ENCODE results near the gene RITA1.
A peak's percentile ranks its signal among the peaks of the same experiment; 100 is the strongest.

The RITA1 gene

DNA sequence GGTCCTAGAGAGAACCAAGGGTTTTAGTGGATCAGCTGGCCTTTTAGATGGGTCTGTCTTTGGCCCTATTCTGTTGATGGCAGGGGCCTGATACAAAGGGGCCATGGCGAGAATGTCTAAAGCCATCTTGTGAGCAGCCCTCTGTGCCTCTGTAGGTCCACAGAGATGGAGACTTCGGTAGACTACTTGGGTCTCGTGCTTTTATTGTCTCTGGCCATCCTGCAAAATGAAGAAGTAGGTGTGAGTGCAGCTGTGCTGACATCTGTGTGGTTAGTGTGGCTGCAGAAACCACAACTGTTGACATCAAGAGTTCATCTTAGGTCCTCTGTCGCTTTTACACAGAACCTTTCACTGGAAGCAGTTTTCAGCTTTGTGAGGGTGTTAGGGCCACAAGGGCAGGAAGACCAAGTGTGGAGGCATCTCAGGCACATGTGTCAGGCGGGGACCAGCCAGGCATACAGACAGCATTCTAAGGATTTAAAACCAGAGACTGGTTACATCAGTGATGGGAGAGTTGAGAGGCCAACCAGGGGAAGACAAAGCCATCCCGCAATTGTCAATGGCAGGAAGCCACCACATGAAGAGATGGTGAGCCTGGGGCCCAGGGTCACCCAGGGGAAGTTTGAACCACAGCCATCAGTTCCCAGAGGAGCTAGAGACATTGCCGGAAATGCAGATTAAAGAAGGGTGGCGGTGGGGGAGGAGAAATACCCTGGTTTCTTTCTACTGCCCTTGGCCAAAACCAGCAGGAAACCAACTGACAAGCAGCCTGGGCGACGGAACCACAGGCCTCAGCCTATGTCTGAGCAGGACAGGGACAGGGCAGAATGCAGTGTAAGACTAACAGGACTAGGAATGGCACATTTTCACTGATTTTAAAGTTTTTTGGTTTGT, 22.8 kb downstream of the RITA1 start:
- no peak for TF ChIP-seq POLR2A (IDR thresholded peaks at IDR 0.05; ENCODE audit: low read depth, low read length)
- DNase-seq (ENCODE audit: insufficient read length, low spot score) (no peak), FAIRE-seq (no peak)

DNA sequence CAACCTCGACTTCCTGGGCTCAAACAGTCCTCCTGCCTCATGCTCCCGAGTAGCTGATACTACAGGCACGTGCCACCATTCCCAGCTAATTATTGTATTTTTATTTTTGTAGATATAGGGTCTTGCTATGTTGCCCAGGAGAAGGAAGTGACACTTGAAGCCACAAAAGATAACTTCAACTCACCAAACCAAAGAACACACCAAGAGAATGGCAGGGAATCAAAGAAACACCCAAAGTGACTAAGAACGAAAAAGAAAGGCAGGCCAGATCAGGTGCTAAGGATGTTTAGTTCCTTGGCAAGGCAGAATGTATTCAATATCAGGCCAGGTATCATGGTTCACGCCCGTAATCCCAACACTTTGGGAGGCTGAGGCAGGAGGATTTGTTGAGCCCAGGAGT, 25.6 kb downstream of the RITA1 start:
- TF ChIP-seq POLR2A (IDR thresholded peaks at IDR 0.05; ENCODE audit: low read depth, low read length), result no peak
- no peak for DNase-seq (ENCODE audit: insufficient read length, low spot score)
- FAIRE-seq, result no peak

DNA sequence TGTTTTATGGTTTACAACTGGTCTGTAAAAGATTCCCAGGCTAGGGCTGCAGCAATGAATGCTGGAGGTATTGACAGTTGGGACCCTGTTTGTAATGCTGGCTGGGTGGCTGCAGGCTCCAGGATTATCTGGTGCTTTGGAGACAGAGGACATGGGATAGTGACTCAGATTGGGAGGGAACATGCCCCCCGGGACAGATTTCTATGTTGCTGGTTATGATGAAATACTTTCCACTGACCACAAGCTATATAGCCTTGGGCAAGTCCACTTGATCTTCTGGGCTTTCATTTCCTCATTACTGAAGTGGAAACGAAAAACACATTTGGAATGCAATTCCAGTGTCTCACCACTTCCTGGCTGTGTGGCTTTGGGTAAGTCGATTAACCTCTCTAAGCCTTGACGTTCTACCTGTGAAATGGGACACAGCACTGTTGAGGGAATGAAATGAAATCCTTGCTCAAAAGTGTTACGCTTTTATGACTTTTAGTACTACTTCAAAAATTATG, 29.4 kb downstream of the RITA1 start:
- TF ChIP-seq POLR2A (IDR thresholded peaks at IDR 0.05; ENCODE audit: low read depth, low read length), result no peak
- DNase-seq (ENCODE audit: insufficient read length, low spot score), result peak; percentile 84
- FAIRE-seq, result peak; percentile 97

DNA sequence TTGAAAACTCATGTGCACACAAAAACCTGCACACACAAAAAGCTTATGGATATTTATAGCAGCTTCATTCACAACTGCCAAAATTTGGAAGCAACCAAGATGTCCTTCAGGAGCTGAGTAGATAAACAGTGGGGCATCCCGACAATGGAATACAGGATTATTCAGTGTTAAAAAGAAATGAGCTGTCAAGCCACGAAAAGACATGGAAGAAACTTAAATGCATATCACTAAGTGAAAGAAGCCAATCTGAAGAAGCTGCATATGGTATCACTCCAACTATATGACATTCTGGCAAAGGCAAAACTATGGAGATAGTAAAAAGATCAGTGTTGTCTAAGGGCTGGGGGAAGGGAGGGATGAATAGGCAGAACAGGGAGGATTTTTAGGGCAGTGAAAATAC, 30.5 kb downstream of the RITA1 start:
- FAIRE-seq (no peak), DNase-seq (ENCODE audit: insufficient read length, low spot score) (no peak)
- no peak for TF ChIP-seq POLR2A (IDR thresholded peaks at IDR 0.05; ENCODE audit: low read depth, low read length)

DNA sequence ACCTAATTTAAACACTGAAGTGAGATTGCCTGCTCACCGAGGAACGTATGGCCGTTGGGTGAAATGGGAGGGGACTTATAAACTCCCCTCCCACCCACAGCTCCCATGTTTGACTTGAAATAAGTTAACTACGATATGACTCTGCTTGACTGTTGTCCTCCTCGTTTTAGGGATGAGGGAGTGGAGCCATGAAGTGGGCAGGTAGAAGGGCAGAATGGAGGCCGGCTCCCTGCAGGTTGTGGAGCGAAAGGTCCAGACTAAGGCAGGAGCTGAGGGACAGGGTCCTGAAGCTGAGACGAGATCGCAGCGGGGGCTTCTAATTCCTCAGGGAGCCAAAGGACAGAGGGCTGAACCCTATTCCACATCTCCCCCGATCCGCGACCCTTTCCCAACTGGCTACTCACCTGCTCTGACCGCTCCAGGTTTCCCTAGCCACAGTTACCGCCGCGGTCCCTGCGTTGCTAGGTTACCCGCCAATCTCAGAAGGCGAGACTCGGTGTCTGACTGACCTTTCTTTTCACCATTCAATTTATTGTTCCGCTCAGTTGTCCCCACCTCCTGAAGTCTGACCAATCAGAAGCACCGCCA, 35.2 kb downstream of the RITA1 start:
- TF ChIP-seq POLR2A (IDR thresholded peaks at IDR 0.05; ENCODE audit: low read depth, low read length), result no peak
- FAIRE-seq (no peak), DNase-seq (ENCODE audit: insufficient read length, low spot score) (peak; percentile 80)

GRCh38 chr12:113221181-113221996, 35.9 kb downstream of the RITA1 start, which contains the start of gene TPCN1:
Gene TPCN1, plus strand, starts transcription at chr12:113221464. Its CDS starts 5,389 bp downstream, at chr12:113226853.
- TF ChIP-seq POLR2A (IDR thresholded peaks at IDR 0.05; ENCODE audit: low read depth, low read length), result peak; percentile 96
- FAIRE-seq (peak; percentile 93), DNase-seq (ENCODE audit: insufficient read length, low spot score) (peak; percentile 92)

GRCh38 chr12:113221997-113222729, 36.6 kb downstream of the RITA1 start:
- no peak for TF ChIP-seq POLR2A (IDR thresholded peaks at IDR 0.05; ENCODE audit: low read depth, low read length)
- FAIRE-seq, result no peak
- no peak for DNase-seq (ENCODE audit: insufficient read length, low spot score)

DNA sequence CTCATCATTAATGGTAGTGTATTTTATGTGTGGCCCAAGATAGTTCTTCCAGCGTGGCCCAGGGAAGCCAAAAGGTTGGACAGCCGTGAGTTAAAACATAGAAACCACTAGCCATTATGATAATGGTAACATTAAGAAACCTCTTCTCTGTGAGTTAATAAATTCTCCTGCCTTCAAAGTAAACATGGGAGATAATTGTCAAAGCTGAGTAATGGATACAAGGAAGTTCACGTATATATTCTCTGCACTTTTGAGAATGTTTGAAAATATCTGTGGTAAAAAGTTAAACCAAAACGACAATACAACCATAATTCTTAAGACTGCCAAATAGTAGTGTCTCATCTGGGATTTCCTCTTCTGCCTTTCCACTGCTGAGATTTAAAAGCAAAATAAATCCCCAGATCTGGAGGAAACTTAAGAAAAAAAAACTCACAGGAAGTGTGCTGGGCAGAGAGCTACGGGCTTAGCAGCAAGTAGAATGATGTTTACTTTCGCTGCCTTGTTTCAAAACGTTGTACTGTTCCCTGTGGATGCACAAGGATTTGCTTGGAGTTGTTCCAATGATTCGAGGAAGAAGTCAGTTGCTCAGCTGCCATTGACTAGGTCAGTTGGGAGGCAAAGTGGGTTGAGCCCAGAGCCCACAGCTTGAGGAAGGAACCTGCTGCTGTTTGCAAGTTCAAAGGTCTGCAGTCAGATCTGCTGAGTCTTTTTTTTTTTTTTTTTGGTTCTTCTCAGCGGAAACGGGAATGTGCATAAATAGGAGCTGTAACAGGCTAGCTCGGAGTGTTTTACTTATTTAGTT, 37.4 kb downstream of the RITA1 start:
- FAIRE-seq, result peak; percentile 76
- TF ChIP-seq POLR2A (IDR thresholded peaks at IDR 0.05; ENCODE audit: low read depth, low read length), result no peak
- peak; percentile 67 for DNase-seq (ENCODE audit: insufficient read length, low spot score)

DNA sequence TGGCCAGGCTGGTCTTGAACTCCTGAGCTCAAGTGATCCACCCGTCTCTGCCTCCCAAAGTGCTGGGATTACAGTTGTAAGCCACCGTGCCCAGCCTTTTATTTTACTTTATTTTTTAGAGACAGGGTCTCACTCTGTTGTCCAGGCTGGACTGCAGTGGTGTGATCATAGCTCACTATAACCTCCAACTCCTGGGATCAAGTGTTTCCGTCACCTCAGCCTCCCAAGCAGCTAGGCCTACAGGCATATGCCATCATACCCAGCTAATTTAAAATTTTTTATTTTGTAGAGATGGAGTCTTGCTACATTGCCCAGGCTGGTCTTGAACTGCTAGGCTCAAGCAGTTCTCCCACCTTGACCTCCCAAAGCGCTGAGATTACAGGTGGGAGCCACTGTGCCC, 39.4 kb downstream of the RITA1 start:
- FAIRE-seq, result no peak
- no peak for TF ChIP-seq POLR2A (IDR thresholded peaks at IDR 0.05; ENCODE audit: low read depth, low read length)
- no peak for DNase-seq (ENCODE audit: insufficient read length, low spot score)

- DNase-seq (ENCODE audit: insufficient read length, low spot score), result no peak
- no peak for TF ChIP-seq POLR2A (IDR thresholded peaks at IDR 0.05; ENCODE audit: low read depth, low read length)
- no peak for FAIRE-seq
These were observed 41.4 kb downstream of the RITA1 start for GRCh38 chr12:113226696-113227568.

DNA sequence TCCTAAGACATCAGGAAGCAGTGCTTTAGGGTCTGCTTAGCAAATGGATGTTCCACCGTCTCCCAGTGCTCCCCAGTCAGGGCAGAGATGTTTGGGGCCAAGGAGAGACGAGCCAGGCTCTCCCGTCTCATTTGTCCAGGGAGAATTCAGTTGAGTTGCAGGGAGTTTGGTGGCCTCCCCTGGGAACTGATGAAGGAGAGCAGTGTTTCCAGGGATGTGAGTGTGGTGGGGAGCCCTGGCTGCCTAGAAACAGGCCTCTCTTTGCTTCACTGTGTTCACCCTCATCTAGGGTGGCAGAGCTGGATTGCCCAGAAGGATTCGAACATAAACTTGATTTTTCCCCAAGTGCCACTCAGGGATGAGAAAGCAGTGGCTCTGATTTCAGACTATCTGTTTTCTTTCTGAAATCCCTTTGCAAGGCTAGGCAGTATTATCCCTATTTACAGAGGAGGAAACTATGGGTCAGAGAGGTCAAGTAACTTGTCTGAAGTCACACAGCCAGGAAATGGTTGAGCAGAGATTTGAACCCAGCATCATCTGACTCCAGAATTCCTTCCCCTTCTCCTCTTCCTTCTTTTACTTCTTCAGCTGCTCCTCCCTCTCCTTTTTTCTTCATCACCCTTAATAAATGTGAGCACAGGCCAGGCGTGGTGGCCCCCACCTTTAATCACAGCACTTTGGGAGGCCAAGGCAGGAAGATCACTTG, 42.3 kb downstream of the RITA1 start:
- no peak for DNase-seq (ENCODE audit: insufficient read length, low spot score)
- no peak for FAIRE-seq
- no peak for TF ChIP-seq POLR2A (IDR thresholded peaks at IDR 0.05; ENCODE audit: low read depth, low read length)
